GM10266 (cell line): ENCODE data around the gene MICALL2.
"Not testable (repeated sequence)": the region's sequence is repeated elsewhere in the genome, so short reads cannot be mapped to it uniquely, and the experiment has no call there.

Experiments
- DNase-seq: peaks from one replicate; pipeline ENCODE4 v3.0.0; 2012; ENCODE audit errors: extremely low spot score
- CTCF ChIP-seq: IDR thresholded peaks from 2 replicates; pipeline ENCODE4 v1.5.1; 2012; ENCODE audit warnings: mild to moderate bottlenecking, low read depth; ENCODE audit not compliant: control insufficient read depth, insufficient read depth; ENCODE audit errors: missing control alignments

The MICALL2 gene

GRCh38 chr7:1447551-1448244, 11.6 kb downstream of the MICALL2 start:
- TF ChIP-seq CTCF: no peak
- DNase-seq: no peak

- TF ChIP-seq CTCF: no peak
- no peak for DNase-seq
These were observed 12.2 kb downstream of the MICALL2 start for GRCh38 chr7:1447112-1447511.

GRCh38 chr7:1446620-1447032, 12.6 kb downstream of the MICALL2 start:
- TF ChIP-seq CTCF: no peak
- no peak for DNase-seq

- DNase-seq: not testable (repeated sequence)
These were observed 13.2 kb downstream of the MICALL2 start for GRCh38 chr7:1446026-1446425.

- DNase-seq: no peak
- TF ChIP-seq CTCF: no peak
These were observed 13.9 kb downstream of the MICALL2 start for GRCh38 chr7:1445341-1445740.

- TF ChIP-seq CTCF: no peak
- no peak for DNase-seq
These were observed 14.3 kb downstream of the MICALL2 start for GRCh38 chr7:1444925-1445322.

GRCh38 chr7:1444214-1444924, 14.9 kb downstream of the MICALL2 start:
- TF ChIP-seq CTCF: no peak
- DNase-seq: no peak

- DNase-seq: not testable (repeated sequence)
These were observed 15.6 kb downstream of the MICALL2 start for GRCh38 chr7:1443587-1444200.
